Stomach (tissue), 4 donors: ENCODE measurements around the gene USP12.

Experiments used
- CTCF ChIP-seq, 7 experiments: fragments of 450-650 bp in 4 of 7; fragments of 200-600 bp in 3 of 7; sonication (generic) in 3 of 7; IDR thresholded peaks; one replicate each; pipeline ENCODE4 v1.5.1; 2016 to 2019; ENCODE audit warnings: antibody characterized with exemption in 7 of 7, control low read depth in 2 of 7, mild to moderate bottlenecking in 1 of 7
- EP300 ChIP-seq: sonication (generic); formaldehyde crosslinking; IDR thresholded peaks from one replicate; pipeline ENCODE4 v1.6.1; 2017; ENCODE audit warnings: antibody characterized with exemption

- TF ChIP-seq CTCF (IDR thresholded peaks at IDR 0.05), result no peak
- no peak for TF ChIP-seq EP300
These were observed 128.6 kb downstream of the USP12 start for GRCh38 chr13:27043013-27043412.
